Measurements from ENCODE around the gene GPR32. TPM values are rescaled to one million over a fixed set of nuclear protein-coding genes. Genes with fewer than 3 reads are reported as not detected.

The GPR32 gene
- total and polyA plus RNA-seq, 2 of the 8 experiments (the other 6 are each of a cell fraction or from before 2014, with no cell fraction given), result not detected

GRCh38 chr19:50728084-50728737, 42.1 kb upstream of the GPR32 start (continued):
- TF ChIP-seq POU5F1 (IDR thresholded peaks at IDR 0.05; ENCODE audit: low read depth, low read length) (no peak), PHF8 (conservative IDR thresholded peaks at IDR 0.05; ENCODE audit: low read depth, low read length) (peak; percentile 39; the same call in 1 of the 2 replicates), TAF1 (IDR thresholded peaks at IDR 0.05; ENCODE audit: low read depth, low read length) (peak; percentile 71), CEBPB (IDR thresholded peaks at IDR 0.05; ENCODE audit: low read depth, low read length) (no peak), SP1 (IDR thresholded peaks at IDR 0.05; ENCODE audit: low read depth, low read length) (0 out of 2 replicates have a peak, but pooled peaks have one; percentile 49), USF2 (IDR thresholded peaks at IDR 0.05; ENCODE audit: low read length) (peak; percentile 43)
